ENCODE results near the gene CRADD. TPM values are rescaled to one million over a fixed set of nuclear protein-coding genes. Genes with fewer than 3 reads are reported as not detected.
"Not testable (repeated sequence)": the region's sequence is repeated elsewhere in the genome, so short reads cannot be mapped to it uniquely, and the experiment has no call there.

Gene CRADD
- total RNA-seq, 1 donor from 2014 or later, result not detected

DNA sequence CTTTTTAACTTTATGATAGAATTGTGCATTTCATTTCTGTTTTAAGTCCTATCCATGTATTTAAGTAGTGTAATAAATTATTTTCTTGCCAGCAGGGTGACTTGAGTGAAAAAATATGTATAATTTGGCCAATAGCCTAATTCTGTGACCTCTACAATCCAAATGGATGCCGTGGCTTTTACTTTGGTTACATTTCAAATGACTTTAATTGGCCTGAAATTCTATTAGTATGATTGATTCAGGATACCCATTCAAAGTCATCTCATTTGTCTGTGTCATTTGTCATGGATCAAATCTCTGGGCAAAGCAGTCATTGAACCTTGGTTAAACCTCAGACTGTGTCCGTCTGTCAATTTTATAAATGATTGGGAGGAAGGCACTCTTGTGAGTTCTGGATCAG, 29.6 kb downstream of the CRADD start:
- TF ChIP-seq, protein P1, sequence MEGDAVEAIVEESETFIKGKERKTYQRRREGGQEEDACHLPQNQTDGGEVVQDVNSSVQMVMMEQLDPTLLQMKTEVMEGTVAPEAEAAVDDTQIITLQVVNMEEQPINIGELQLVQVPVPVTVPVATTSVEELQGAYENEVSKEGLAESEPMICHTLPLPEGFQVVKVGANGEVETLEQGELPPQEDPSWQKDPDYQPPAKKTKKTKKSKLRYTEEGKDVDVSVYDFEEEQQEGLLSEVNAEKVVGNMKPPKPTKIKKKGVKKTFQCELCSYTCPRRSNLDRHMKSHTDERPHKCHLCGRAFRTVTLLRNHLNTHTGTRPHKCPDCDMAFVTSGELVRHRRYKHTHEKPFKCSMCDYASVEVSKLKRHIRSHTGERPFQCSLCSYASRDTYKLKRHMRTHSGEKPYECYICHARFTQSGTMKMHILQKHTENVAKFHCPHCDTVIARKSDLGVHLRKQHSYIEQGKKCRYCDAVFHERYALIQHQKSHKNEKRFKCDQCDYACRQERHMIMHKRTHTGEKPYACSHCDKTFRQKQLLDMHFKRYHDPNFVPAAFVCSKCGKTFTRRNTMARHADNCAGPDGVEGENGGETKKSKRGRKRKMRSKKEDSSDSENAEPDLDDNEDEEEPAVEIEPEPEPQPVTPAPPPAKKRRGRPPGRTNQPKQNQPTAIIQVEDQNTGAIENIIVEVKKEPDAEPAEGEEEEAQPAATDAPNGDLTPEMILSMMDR (IDR thresholded peaks at IDR 0.05), result no peak
- DNase-seq (ENCODE audit: low spot score in 2 of 2), result no peak
- Histone ChIP-seq H3K27me3 (no peaks in the 10 kb centered on the region), H3K9me3 (peaks cover 10 to 29% of the 10 kb centered on the region in 2 donors), H3K27ac (peak overlapping the region; percentile 69 to 78), H3K4me1 (peaks cover 3 to 41% of the 10 kb centered on the region in 2 donors), H3K36me3 (no peaks in the 10 kb centered on the region), H3K4me3 (no peak overlapping the region)
- intact Hi-C loops (cut with DNase I), result loop anchor here (5.0 kb wide), 1 partner anchor 35 kb away; no protein-coding TSS in a partner anchor

DNA sequence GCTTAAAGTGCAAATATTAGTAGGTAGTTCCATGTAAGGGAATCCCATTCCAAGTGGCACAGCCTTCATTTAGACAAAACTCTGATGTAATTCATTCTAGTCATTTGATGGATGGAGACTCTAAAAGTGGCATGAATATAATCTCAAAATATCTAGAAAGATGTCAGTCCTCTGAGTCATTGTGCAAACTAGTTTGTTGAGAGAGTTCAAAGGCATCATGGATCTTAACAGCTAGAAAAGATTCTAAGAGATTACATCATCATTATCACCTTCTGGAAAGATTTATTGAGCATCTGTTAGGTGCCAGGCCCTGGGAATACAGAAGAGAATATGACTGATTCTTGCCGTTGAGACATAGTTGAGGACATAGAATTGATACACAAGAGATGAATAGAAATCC, 30.7 kb downstream of the CRADD start:
- Histone ChIP-seq H3K27ac (peak overlapping the region; percentile 69 to 78), H3K4me1 (peaks cover 3 to 41% of the 10 kb centered on the region in 2 donors), H3K4me3 (no peak overlapping the region), H3K36me3 (no peaks in the 10 kb centered on the region), H3K9me3 (peaks cover 10 to 29% of the 10 kb centered on the region in 2 donors), H3K27me3 (no peaks in the 10 kb centered on the region)
- TF ChIP-seq, protein P1 (IDR thresholded peaks at IDR 0.05), result no peak
- no peak for DNase-seq (ENCODE audit: low spot score in 2 of 2)
- intact Hi-C loops (cut with DNase I), result loop anchor here (5.0 kb wide), 1 partner anchor 34 kb away; no protein-coding TSS in a partner anchor

DNA sequence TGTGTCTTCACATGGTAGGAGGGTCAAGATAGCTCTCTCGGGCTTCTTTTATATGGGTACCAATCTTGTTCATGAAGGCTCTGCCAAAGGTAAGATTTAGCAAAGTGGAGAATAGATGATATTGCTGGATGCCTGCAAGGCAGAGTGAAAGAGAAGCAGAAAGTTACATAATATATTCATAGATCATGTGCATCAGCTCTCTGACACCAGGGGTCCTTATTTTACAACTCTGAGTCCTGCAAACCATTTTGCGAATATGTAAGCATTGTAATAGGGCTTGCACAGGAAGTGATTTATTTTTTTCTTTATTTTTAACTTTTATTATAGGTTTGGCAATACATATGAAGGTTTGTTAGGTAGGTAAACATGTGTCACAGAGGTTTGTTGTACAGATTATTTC, 31.8 kb downstream of the CRADD start:
- Histone ChIP-seq H3K4me1 (peaks cover 3 to 38% of the 10 kb centered on the region in 2 donors), H3K27ac (no peak overlapping the region), H3K4me3 (no peak overlapping the region), H3K27me3 (no peaks in the 10 kb centered on the region), H3K36me3 (no peaks in the 10 kb centered on the region), H3K9me3 (peaks cover 10 to 29% of the 10 kb centered on the region in 2 donors)
- TF ChIP-seq, protein P1 (IDR thresholded peaks at IDR 0.05), result no peak
- intact Hi-C loops (cut with DNase I), result loop anchor here (5.0 kb wide), 1 partner anchor 33 kb away; no protein-coding TSS in a partner anchor
- no peak for DNase-seq (ENCODE audit: low spot score in 2 of 2)

DNA sequence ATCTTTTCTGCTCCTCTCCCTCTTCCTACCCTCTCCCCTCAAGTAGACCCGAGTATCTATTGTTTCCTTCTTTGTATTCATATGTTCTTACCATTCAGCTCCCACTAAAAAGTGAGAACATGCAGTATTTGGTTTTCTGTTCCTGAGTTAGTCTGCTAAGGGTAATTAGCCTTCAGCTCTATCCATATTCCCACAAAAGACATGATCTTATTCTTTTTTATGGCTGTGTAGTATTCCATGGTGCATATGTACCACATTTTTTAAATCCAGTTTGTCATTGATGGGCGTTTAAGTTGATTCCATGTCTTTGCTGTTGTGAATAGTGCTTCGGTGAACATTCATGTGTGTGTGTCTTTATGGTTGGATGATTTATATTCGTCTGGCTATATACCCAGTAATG, 32.2 kb downstream of the CRADD start:
- no peaks in the 10 kb centered on the region for H3K36me3 ChIP-seq
- H3K4me3 ChIP-seq, result no peak overlapping the region
- TF ChIP-seq, protein P1 (IDR thresholded peaks at IDR 0.05), result no peak
- H3K27me3 ChIP-seq, result no peaks in the 10 kb centered on the region
- H3K27ac ChIP-seq, result no peak overlapping the region
- H3K9me3 ChIP-seq, result peaks cover 10 to 29% of the 10 kb centered on the region in 2 donors
- no peak for DNase-seq (ENCODE audit: low spot score in 2 of 2)
- intact Hi-C loops (cut with DNase I), result loop anchor here (5.0 kb wide), 1 partner anchor 33 kb away; no protein-coding TSS in a partner anchor
- H3K4me1 ChIP-seq, result peaks cover 3 to 35% of the 10 kb centered on the region in 2 donors

DNA sequence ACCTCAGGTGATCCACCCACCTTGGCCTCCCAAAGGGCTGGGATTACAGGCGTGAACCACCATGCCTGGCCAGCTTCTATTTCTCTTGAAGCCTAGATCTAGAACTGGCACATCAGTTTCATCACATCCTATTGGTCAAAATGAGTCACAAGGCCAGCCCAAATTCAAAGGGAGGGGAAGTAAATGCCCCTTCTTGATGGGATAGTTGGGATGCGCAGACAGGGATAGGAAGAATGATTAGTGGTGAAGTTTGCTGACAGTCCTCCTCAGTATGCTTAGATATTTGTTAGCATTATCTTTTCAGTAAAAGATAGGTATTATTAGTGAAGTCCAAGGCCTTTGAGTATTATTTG, 33.4 kb downstream of the CRADD start:
- peaks cover 0 to 33% of the 10 kb centered on the region in 2 donors for H3K4me1 ChIP-seq
- no peaks in the 10 kb centered on the region for H3K27me3 ChIP-seq
- no peak for DNase-seq (ENCODE audit: low spot score in 2 of 2)
- no peak overlapping the region for H3K4me3 ChIP-seq
- H3K36me3 ChIP-seq, result no peaks in the 10 kb centered on the region
- TF ChIP-seq, protein P1 (IDR thresholded peaks at IDR 0.05), result no peak
- H3K9me3 ChIP-seq, result peaks cover 10 to 29% of the 10 kb centered on the region in 2 donors
- no peak overlapping the region for H3K27ac ChIP-seq
- intact Hi-C loops (cut with DNase I), result no loop called here

DNA sequence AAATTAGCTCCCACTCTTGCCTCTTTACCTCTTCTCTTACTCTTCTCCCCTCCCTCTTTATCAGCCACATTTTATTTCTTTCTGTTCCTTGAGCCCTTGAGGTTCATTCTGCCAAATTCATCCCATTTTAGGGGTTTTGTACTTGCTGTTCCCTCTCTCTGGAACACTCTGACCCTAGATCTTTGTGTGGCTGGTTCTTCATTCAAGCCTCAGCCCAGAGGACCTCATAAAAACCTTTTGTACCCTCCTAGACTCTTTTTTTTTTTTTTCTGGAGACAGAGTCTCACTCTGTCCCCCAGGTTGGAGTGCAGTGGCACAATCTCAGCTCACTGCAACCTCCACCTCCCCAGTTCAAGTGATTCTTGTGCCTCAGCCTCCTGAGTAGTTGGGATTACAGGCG, 34.3 kb downstream of the CRADD start:
- DNase-seq (ENCODE audit: low spot score in 2 of 2); H3K4me3 ChIP-seq; H3K27me3 ChIP-seq; intact Hi-C loops (cut with DNase I); H3K36me3 ChIP-seq: not testable (repeated sequence)
- Histone ChIP-seq H3K27ac (peak overlapping the region; percentile 13 to 58), H3K4me1 (peaks cover 0 to 23% of the 10 kb centered on the region in 2 donors), H3K9me3 (peaks cover 10 to 29% of the 10 kb centered on the region in 2 donors)
